HUDEP-2 (cell line): ENCODE data around the gene DRD4.

ENCODE experiments used
- DNase-seq, 76 experiments: peaks; one replicate each; lab custom pipeline; 2025; ENCODE audit not compliant: unreplicated experiment in 76 of 76; lab: John Stamatoyannopoulos, UW

Gene DRD4

DNA sequence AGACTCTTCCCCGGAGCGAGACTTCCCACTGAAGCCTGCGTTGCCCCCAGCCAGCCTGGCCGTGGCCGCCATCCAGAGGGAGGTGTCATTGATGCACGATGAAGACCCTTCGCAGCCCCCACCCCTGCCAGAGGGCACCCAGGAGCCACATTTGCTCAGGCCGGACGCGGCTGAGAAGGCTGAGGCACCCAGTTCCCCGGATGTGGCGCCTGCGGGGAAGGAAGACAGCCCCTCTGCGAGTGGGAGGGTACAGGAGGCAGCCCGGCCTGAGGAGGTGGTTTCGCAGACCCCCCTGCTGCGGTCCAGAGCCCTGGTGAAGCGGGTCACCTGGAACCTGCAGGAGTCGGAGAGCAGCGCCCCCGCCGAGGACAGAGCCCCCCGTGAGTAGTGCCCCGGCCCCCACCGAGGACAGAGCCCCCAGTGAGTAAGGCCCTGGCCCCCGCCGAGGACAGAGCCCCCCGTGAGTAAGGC, 27.7 kb upstream of the DRD4 start:
- no peak for DNase-seq

- no peak for DNase-seq
Measured at GRCh38 chr11:610146-610801, 26.8 kb upstream of the DRD4 start.

- no peak for DNase-seq
Measured at GRCh38 chr11:611001-611996, 25.8 kb upstream of the DRD4 start.

- DNase-seq: peak in 37 of 76 experiments; percentile 2 to 55 (median 22)
Measured at GRCh38 chr11:612201-612960, 24.7 kb upstream of the DRD4 start.

DNA sequence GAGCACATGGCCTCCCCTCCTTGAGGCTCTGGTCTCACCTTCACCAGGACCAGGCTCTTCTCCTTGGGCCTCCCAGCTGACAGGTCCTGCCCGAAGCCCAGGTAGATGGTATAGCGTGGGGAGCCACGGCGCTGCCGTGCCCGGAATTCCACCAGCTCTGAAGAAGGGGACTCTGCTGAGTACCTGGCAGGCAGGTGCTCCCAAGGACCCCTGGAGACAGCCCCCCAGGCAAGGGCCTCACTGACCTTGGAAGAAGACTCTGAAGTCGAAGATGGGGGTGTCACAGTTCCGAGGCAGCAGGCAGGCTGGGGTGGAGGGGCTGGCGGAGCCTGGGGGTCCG, 24.1 kb upstream of the DRD4 start:
- DNase-seq: no peak

DNA sequence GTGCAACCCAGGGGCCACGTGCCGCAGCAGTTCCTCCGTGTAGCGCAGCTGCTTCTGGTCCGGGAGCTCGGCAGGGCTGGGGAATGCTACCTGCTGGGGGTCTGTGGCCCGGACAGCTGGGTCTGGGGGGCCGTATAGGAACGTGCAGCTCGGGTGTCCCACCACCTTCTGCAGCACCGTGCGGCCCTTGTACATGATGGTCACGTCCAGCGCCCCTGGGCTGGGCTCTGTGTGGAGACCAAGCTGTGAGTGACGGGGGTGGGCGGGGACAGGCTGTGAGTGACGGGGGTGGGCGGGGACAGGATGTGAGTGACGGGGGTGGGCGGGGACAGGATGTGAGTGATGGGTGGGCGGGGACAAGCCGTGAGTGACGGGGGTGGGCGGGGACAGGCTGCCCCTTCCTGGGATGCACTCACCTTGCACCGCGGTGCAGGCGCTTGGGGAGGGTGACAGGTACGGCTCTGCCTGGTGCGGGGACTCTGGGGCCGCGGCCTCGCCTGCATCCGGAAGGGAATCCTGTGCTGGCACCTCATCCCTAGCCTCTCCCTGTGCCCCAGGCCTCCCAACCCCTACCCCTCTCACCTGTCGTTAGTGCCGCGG, 23.6 kb upstream of the DRD4 start:
- DNase-seq: peak in 62 of 76 experiments; percentile 6 to 86 (median 68)

DNA sequence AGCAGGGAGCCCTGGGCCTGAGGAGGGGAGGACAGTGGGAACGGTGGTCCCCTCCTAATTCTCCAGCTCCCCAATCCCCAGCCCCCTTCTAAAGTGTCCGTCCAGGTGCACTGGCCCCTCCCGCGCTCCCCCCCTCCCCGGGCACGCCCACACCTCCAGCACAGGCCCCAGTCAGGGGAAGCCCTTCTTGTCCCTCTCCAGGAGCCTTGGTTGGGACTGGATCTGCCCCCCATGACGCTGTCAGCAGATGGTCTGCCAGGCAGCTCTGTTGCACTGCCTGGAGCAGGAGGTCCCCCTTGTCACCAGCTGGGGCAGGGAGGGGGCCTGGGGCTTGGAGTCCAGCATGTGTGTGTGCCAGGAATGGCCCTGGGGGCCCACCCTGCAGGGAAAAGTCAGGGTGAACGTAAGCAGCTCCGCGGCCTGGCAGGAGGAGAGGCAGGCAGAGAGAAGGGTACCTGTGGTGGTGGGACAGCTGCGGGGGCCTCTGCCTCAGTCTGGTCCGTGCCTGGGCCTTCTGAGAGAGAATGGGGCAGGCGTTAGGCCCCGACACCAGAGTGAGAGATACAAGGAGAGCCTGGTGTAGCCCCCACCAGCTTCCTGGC, 22.9 kb upstream of the DRD4 start:
- DNase-seq: no peak

- no peak for DNase-seq
Measured at GRCh38 chr11:614623-615503, 22.2 kb upstream of the DRD4 start.

GRCh38 chr11:615504-616319, 21.4 kb upstream of the DRD4 start, which contains the start of gene IRF7:
TSS of gene IRF7 (minus strand) at chr11:615950. CDS start at chr11:615364, 586 bp downstream.
- peak in 75 of 76 experiments; percentile 41 to 92 (median 81) for DNase-seq

DNA sequence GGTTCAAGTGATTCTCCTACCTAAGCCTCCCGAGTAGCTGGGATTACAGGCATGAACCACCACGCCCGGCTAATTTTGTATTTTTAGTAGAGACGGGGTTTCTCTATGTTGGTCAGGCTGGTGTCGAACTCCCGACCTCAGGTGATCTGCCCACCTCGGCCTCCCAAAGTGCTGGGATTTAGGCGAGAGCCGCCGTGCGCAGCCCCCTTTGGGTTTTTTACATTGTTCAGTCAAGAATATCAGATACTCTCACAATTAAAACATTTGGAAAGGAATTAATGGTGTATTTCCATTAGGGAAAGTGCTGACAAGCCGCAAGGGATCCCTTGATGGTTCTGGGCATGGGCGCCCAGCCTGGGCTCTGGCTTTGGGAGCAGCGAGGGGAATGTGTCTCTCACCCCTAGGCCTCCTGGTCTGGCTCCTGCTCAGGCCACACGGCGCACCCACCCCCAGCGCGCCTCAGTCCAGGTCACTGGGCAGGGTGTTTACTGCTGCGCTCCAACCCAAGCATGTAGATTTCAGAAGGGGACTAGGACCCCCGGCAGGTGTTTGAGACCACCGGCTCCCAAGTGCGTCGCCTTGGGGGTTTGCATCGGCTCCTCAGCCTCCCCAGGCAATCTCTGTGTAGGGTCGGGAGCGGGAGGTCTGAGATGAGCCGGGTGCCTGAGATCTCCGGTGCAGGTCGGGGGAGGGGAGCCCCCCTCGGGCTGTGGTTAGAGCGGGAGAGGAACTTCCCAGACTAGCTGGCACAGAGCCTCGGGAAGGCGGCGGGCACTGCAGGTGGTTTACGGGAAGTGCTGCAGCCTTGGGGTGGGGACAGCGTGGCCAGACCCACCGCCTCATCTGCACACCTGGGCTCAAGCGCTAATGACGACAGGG, 20.5 kb upstream of the DRD4 start:
- no peak for DNase-seq

- DNase-seq: no peak
Measured at GRCh38 chr11:617199-617911, 19.7 kb upstream of the DRD4 start.

GRCh38 chr11:617912-618682, 19.0 kb upstream of the DRD4 start:
- no peak for DNase-seq

- no peak for DNase-seq
Measured at GRCh38 chr11:618856-619627, 18.0 kb upstream of the DRD4 start.

DNA sequence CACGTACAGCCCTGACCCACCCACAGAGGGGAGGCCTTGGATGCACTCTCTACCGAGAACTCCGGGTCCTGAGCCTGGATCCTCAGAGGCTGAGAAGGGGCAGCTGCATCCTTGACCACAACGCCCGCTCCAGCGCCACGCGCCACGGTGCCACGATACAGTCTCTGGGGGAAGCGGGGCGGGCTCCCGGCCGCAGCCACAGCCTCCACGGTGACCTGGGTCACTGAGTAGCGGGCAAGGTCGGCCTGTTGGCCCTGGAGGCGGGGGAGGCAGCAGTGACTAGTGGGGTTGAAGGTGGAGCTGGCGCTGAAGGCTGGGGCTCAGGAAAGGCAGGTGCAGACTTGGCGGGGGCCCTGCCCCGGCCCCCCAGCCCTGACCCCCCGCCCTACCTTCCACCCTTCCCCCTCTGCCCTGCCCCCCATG, 17.4 kb upstream of the DRD4 start:
- no peak for DNase-seq

GRCh38 chr11:620201-620600, 16.9 kb upstream of the DRD4 start:
- DNase-seq: no peak
